Loucy (cell line): ENCODE measurements around the gene MCM8.

Source experiments
- H2AFZ ChIP-seq: fragments of 200-600 bp; sonication (generic); 2 replicates; pipeline ENCODE4 v1.6.0; 2016; ENCODE audit warnings: antibody characterized with exemption, mild to moderate bottlenecking, low read length, moderate library complexity
- H3F3A ChIP-seq: fragments of 200-600 bp; 2 replicates; pipeline ENCODE4 v1.6.0; 2016; ENCODE audit warnings: antibody characterized with exemption, low read depth, mild to moderate bottlenecking
- H3K27me3 ChIP-seq: fragments of 200-600 bp; sonication (generic); 2 replicates; pipeline ENCODE4 v1.6.1; 2014; ENCODE audit warnings: low read length, mild to moderate bottlenecking; ENCODE audit not compliant: insufficient read depth, poor library complexity, severe bottlenecking
- H3K36me3 ChIP-seq: fragments of 200-600 bp; sonication (generic); 2 replicates; pipeline ENCODE4 v1.6.1; 2016; ENCODE audit warnings: low read length; ENCODE audit not compliant: insufficient read depth
- H3K4me1 ChIP-seq: fragments of 200-600 bp; sonication (generic); 2 replicates; pipeline ENCODE4 v1.5.1; 2014; ENCODE audit warnings: low read length, mild to moderate bottlenecking; ENCODE audit not compliant: insufficient read depth, poor library complexity, severe bottlenecking
- H3K4me2 ChIP-seq: fragments of 200-600 bp; sonication (generic); 2 replicates; pipeline ENCODE4 v1.6.0; 2014; ENCODE audit warnings: antibody characterized with exemption, low read length, low read depth, mild to moderate bottlenecking; ENCODE audit not compliant: poor library complexity, severe bottlenecking
- H3K4me3 ChIP-seq: fragments of 200-600 bp; sonication (generic); 2 replicates; pipeline ENCODE4 v1.5.1; 2014; ENCODE audit warnings: low read length, mild to moderate bottlenecking, mixed read lengths; ENCODE audit not compliant: poor library complexity, severe bottlenecking
- H3K79me2 ChIP-seq: fragments of 200-600 bp; sonication (generic); 2 replicates; pipeline ENCODE4 v1.6.1; 2014; ENCODE audit warnings: low read length; ENCODE audit not compliant: insufficient read depth
- H3K9ac ChIP-seq: fragments of 200-600 bp; sonication (generic); 2 replicates; pipeline ENCODE4 v1.6.0; 2014; ENCODE audit warnings: mild to moderate bottlenecking, low read depth, low read length, moderate library complexity; ENCODE audit not compliant: poor library complexity, severe bottlenecking
- H3K9me2 ChIP-seq: fragments of 200-600 bp; sonication (generic); replicated peaks from 2 replicates; pipeline ENCODE4 v1.6.1; 2016; ENCODE audit warnings: low read depth, low read length, mixed read lengths
- H3K9me3 ChIP-seq: fragments of 200-600 bp; sonication (generic); 2 replicates; pipeline ENCODE4 v1.6.1; 2014; ENCODE audit warnings: mild to moderate bottlenecking, antibody characterized with exemption, low read length, low read depth; ENCODE audit not compliant: insufficient read depth
- H4K20me1 ChIP-seq: fragments of 200-600 bp; sonication (generic); 2 replicates; pipeline ENCODE4 v1.6.0; 2014; ENCODE audit warnings: antibody characterized with exemption, low read length, mild to moderate bottlenecking; ENCODE audit not compliant: insufficient read depth, poor library complexity, severe bottlenecking
- EZH2phosphoT487 ChIP-seq: fragments of 200-600 bp; IDR thresholded peaks from 2 replicates; pipeline ENCODE4 v1.6.1; 2018; ENCODE audit warnings: antibody characterized with exemption, mild to moderate bottlenecking, moderate library complexity, borderline replicate concordance
- TF ChIP-seq, protein P1 (sequence below): fragments of 200-600 bp; sonication (generic); conservative IDR thresholded peaks from 2 replicates; pipeline ENCODE4 v1.5.1; 2014; ENCODE audit warnings: mild to moderate bottlenecking, antibody characterized with exemption, low read length

The MCM8 gene

DNA sequence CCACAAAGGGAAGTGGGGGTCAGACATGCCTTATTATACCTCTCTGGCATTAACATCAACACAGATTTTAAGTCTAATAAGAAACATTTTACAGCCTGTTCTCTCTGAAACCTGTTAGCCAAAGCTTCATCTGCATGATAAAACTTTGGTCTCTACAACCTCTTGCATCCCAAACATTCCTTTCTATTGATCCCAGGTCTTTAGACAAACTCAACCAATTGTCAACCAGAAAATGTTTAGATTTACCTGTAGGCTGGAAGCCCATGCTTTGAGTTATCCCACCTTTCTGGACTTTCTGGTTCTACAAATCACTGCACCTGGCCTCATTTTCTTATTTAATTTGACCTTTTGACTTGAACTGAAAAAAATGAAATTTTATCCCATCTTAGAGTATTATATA is 20.8 kb downstream of the MCM8 start:
- no peak for TF ChIP-seq EZH2phosphoT487
- TF ChIP-seq, protein P1, sequence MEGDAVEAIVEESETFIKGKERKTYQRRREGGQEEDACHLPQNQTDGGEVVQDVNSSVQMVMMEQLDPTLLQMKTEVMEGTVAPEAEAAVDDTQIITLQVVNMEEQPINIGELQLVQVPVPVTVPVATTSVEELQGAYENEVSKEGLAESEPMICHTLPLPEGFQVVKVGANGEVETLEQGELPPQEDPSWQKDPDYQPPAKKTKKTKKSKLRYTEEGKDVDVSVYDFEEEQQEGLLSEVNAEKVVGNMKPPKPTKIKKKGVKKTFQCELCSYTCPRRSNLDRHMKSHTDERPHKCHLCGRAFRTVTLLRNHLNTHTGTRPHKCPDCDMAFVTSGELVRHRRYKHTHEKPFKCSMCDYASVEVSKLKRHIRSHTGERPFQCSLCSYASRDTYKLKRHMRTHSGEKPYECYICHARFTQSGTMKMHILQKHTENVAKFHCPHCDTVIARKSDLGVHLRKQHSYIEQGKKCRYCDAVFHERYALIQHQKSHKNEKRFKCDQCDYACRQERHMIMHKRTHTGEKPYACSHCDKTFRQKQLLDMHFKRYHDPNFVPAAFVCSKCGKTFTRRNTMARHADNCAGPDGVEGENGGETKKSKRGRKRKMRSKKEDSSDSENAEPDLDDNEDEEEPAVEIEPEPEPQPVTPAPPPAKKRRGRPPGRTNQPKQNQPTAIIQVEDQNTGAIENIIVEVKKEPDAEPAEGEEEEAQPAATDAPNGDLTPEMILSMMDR = no peak
- H3K4me1 ChIP-seq = no peaks in the 10 kb centered on the region
- H3K9me2 ChIP-seq = no peaks in the 10 kb centered on the region
- no peaks in the 10 kb centered on the region for H3K27me3 ChIP-seq
- H3K9me3 ChIP-seq = no peaks in the 10 kb centered on the region
- H2AFZ ChIP-seq = no peak overlapping the region
- no peak overlapping the region for H3K9ac ChIP-seq
- no peaks in the 10 kb centered on the region for H3F3A ChIP-seq
- H3K36me3 ChIP-seq = peaks cover 74% of the 10 kb centered on the region
- H3K4me3 ChIP-seq = no peak overlapping the region
- no peaks in the 10 kb centered on the region for H3K79me2 ChIP-seq
- no peaks in the 10 kb centered on the region for H4K20me1 ChIP-seq
- H3K4me2 ChIP-seq = no peak overlapping the region

- no peak overlapping the region for H3K9ac ChIP-seq
- H3K9me2 ChIP-seq = no peaks in the 10 kb centered on the region
- no peak overlapping the region for H3K4me2 ChIP-seq
- H3K27me3 ChIP-seq = no peaks in the 10 kb centered on the region
- no peaks in the 10 kb centered on the region for H3K79me2 ChIP-seq
- H3K4me1 ChIP-seq = no peaks in the 10 kb centered on the region
- H2AFZ ChIP-seq = no peak overlapping the region
- H3K9me3 ChIP-seq = no peaks in the 10 kb centered on the region
- H3K36me3 ChIP-seq = peaks cover 71% of the 10 kb centered on the region; the same call in 1 of the 2 replicates
- TF ChIP-seq EZH2phosphoT487 = no peak
- TF ChIP-seq, protein P1 = no peak
- no peaks in the 10 kb centered on the region for H4K20me1 ChIP-seq
- H3K4me3 ChIP-seq = no peak overlapping the region
- no peaks in the 10 kb centered on the region for H3F3A ChIP-seq
Observed at GRCh38 chr20:5973172-5973571, 22.7 kb downstream of the MCM8 start.

DNA sequence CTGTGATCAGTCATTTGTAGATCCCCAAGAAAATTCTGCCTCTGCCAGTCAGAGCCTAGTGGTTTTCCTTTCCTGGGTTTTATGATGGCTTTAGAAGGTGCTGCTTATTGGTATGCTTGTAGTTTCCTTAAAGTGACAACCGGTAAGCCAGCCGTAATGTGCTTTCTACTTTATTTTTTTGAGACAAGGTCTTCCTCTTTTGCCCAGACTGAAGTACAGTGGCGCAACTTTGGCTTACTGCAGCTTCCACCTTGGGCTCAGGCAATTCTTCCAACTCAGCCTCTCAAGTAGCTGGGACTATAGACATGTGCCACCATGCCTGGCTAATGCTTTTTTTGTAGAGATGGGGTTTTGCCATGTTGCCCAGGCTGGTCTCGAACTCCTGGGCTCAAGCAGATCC is 23.5 kb downstream of the MCM8 start:
- H3K27me3 ChIP-seq = no peaks in the 10 kb centered on the region
- no peak overlapping the region for H3K4me2 ChIP-seq
- H2AFZ ChIP-seq = no peak overlapping the region
- H3K9me2 ChIP-seq = no peaks in the 10 kb centered on the region
- H3K4me3 ChIP-seq = no peak overlapping the region
- no peaks in the 10 kb centered on the region for H4K20me1 ChIP-seq
- no peaks in the 10 kb centered on the region for H3F3A ChIP-seq
- H3K36me3 ChIP-seq = peaks cover 72% of the 10 kb centered on the region; the same call in 1 of the 2 replicates
- H3K4me1 ChIP-seq = no peaks in the 10 kb centered on the region
- H3K9ac ChIP-seq = no peak overlapping the region
- no peak for TF ChIP-seq EZH2phosphoT487
- TF ChIP-seq, protein P1 = no peak
- no peaks in the 10 kb centered on the region for H3K9me3 ChIP-seq
- H3K79me2 ChIP-seq = no peaks in the 10 kb centered on the region
